ENCODE results near the gene MTLN. TPM values are rescaled to one million over a fixed set of nuclear protein-coding genes. Genes with fewer than 3 reads are reported as not detected.
A peak's percentile ranks its signal among the peaks of the same experiment; 100 is the strongest.

The MTLN gene
- total and polyA plus RNA-seq, 7 experiments from 2014 or later = 20.1 to 146 (median 37.1) TPM

- no peaks in the 10 kb centered on the region for H3K4me1 ChIP-seq (ENCODE audit: control insufficient read depth in 2 of 2, insufficient read depth in 2 of 2, low read length in 2 of 2)
- Mint-ChIP-seq H3K9me3 (peaks cover 0 to 2% (median 0%) of the 10 kb centered on the region in 11 donors), H3K27ac (no peak overlapping the region), H3K27me3 (peaks cover 0 to 18% (median 10%) of the 10 kb centered on the region in 5 donors), H3K4me3 (no peak overlapping the region), H3K36me3 (peaks cover 0 to 4% (median 0%) of the 10 kb centered on the region in 5 donors), H3K4me1 (peaks cover 0 to 6% (median 4%) of the 10 kb centered on the region in 7 donors)
- intact Hi-C loops (cut with micrococcal nuclease) = no loop called here
- ChIA-PET POLR2A (no interaction called here), CTCF (no interaction called here)
- ATAC-seq = no peak
- no peak for DNase-seq
- H3K9me3 ChIP-seq (ENCODE audit: control insufficient read depth in 2 of 3, low read length in 3 of 3) = no peaks in the 10 kb centered on the region
- no peak overlapping the region for H3K27ac ChIP-seq (ENCODE audit: low read depth, low read length)
- peaks cover 0 to 2% of the 10 kb centered on the region in 2 donors for H3K27me3 ChIP-seq (ENCODE audit: control insufficient read depth in 2 of 2, insufficient read depth in 2 of 2, low read length in 2 of 2)
- H3K4me3 ChIP-seq (ENCODE audit: low read length) = no peak overlapping the region
- no peaks in the 10 kb centered on the region for H3K36me3 ChIP-seq (ENCODE audit: control insufficient read depth in 2 of 3, insufficient read depth in 3 of 3, low read length in 3 of 3)
Observed at GRCh38 chr2:110173523-110173922, 38.8 kb downstream of the MTLN start.

DNA sequence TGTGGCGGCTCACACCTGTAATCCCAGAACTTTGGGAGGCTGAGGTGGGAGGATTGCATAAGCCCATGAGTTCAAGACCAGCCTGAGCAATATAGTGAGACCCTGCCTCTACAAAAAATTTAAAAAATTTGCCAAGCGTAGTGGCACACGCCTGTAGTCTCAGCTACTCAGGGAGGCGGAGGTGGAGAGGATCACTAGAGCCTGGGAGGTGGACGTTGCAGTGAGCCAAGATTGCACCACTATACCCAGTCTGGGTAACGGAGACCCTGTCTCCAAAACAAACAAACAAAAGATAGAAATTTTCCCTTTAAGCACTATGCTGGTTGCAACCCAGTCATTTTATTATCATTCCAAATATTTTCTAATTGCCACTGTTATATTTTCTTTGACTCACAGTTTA, 39.8 kb downstream of the MTLN start:
- DNase-seq (no peak), ATAC-seq (no peak)
- peaks cover 0 to 6% (median 4%) of the 10 kb centered on the region in 7 donors for H3K4me1 Mint-ChIP-seq
- intact Hi-C loops (cut with micrococcal nuclease) = no loop called here
- Histone ChIP-seq H3K4me1 (ENCODE audit: control insufficient read depth in 2 of 2, insufficient read depth in 2 of 2, low read length in 2 of 2) (no peaks in the 10 kb centered on the region), H3K27ac (ENCODE audit: low read depth, low read length) (no peak overlapping the region), H3K4me3 (ENCODE audit: low read length) (no peak overlapping the region), H3K9me3 (ENCODE audit: control insufficient read depth in 2 of 3, low read length in 3 of 3) (no peaks in the 10 kb centered on the region), H3K36me3 (ENCODE audit: control insufficient read depth in 2 of 3, insufficient read depth in 3 of 3, low read length in 3 of 3) (no peaks in the 10 kb centered on the region), H3K27me3 (ENCODE audit: control insufficient read depth in 2 of 2, insufficient read depth in 2 of 2, low read length in 2 of 2) (peaks cover 0 to 2% of the 10 kb centered on the region in 2 donors)
- H3K27ac Mint-ChIP-seq = no peak overlapping the region
- no peak overlapping the region for H3K4me3 Mint-ChIP-seq
- H3K36me3 Mint-ChIP-seq = no peaks in the 10 kb centered on the region
- CTCF ChIA-PET = no interaction called here
- H3K9me3 Mint-ChIP-seq = peaks cover 0 to 2% (median 0%) of the 10 kb centered on the region in 11 donors
- POLR2A ChIA-PET = no interaction called here
- peaks cover 0 to 20% (median 6%) of the 10 kb centered on the region in 5 donors for H3K27me3 Mint-ChIP-seq

GRCh38 chr2:110170102-110170501, 42.2 kb downstream of the MTLN start:
- POLR2A ChIA-PET = no interaction called here
- H3K9me3 ChIP-seq (ENCODE audit: control insufficient read depth in 2 of 3, low read length in 3 of 3) = no peaks in the 10 kb centered on the region
- Mint-ChIP-seq H3K27me3 (peaks cover 0 to 18% (median 3%) of the 10 kb centered on the region in 5 donors), H3K4me3 (peak overlapping the region in 4 of 10 donors; percentile 26 to 51 (median 39)), H3K4me1 (peaks cover 0 to 6% (median 4%) of the 10 kb centered on the region in 7 donors), H3K36me3 (no peaks in the 10 kb centered on the region), H3K9me3 (no peaks in the 10 kb centered on the region), H3K27ac (no peak overlapping the region)
- H3K27ac ChIP-seq (ENCODE audit: low read depth, low read length) = no peak overlapping the region
- intact Hi-C loops (cut with micrococcal nuclease) = no loop called here
- H3K36me3 ChIP-seq (ENCODE audit: control insufficient read depth in 2 of 3, insufficient read depth in 3 of 3, low read length in 3 of 3) = no peaks in the 10 kb centered on the region
- peaks cover 0 to 2% of the 10 kb centered on the region in 2 donors for H3K27me3 ChIP-seq (ENCODE audit: control insufficient read depth in 2 of 2, insufficient read depth in 2 of 2, low read length in 2 of 2)
- CTCF ChIA-PET = interaction anchor here (0.5 kb wide), 1 partner anchor 1180 kb away, joined by 4 read pairs; no protein-coding TSS in a partner anchor
- DNase-seq (no peak), ATAC-seq (no peak)
- no peaks in the 10 kb centered on the region for H3K4me1 ChIP-seq (ENCODE audit: control insufficient read depth in 2 of 2, insufficient read depth in 2 of 2, low read length in 2 of 2)
- no peak overlapping the region for H3K4me3 ChIP-seq (ENCODE audit: low read length)

DNA sequence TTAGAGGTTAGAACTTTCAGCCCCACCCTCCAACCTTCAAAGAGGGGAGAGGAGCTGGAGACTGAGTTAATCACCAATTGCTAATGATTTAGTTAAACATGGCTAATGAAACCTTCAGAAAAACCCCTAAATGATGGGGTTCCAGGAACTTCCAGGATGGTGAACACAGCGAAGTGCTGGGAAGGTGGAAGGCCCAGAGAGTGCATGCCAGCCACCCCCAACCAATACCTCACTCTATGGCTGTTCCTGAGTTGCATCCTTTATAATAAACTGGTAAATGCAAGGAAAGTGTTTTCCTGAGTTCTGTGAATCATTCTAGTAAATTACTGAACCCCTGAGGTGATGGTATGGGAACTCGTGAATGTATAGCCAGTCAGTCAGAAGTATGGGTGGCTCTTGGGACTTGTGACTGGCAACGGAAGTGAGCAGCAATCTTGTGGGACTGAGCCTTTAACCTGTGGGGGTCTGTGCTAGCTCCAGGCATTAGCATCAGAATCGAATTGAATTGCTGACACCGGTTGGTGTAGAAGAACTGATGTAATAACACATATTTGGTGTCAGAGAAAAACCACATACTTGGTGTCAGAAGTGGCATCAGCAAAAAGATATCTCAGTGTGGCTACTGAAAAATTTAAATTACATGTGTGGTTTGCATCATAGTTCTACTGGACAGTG, 44.9 kb downstream of the MTLN start:
- H3K27me3 ChIP-seq (ENCODE audit: control insufficient read depth in 2 of 2, insufficient read depth in 2 of 2, low read length in 2 of 2) = no peaks in the 10 kb centered on the region
- no peak overlapping the region for H3K27ac ChIP-seq (ENCODE audit: low read depth, low read length)
- Mint-ChIP-seq H3K4me1 (peaks cover 0 to 6% (median 4%) of the 10 kb centered on the region in 7 donors), H3K9me3 (no peaks in the 10 kb centered on the region), H3K27ac (no peak overlapping the region), H3K36me3 (no peaks in the 10 kb centered on the region), H3K27me3 (peaks cover 0 to 21% (median 15%) of the 10 kb centered on the region in 5 donors), H3K4me3 (no peak overlapping the region)
- intact Hi-C loops (cut with micrococcal nuclease) = no loop called here
- ATAC-seq = no peak
- CTCF ChIA-PET = no interaction called here
- DNase-seq = no peak
- no peak overlapping the region for H3K4me3 ChIP-seq (ENCODE audit: low read length)
- POLR2A ChIA-PET = no interaction called here
- no peaks in the 10 kb centered on the region for H3K9me3 ChIP-seq (ENCODE audit: control insufficient read depth in 2 of 3, low read length in 3 of 3)
- H3K4me1 ChIP-seq (ENCODE audit: control insufficient read depth in 2 of 2, insufficient read depth in 2 of 2, low read length in 2 of 2) = no peaks in the 10 kb centered on the region
- H3K36me3 ChIP-seq (ENCODE audit: control insufficient read depth in 2 of 3, insufficient read depth in 3 of 3, low read length in 3 of 3) = no peaks in the 10 kb centered on the region

DNA sequence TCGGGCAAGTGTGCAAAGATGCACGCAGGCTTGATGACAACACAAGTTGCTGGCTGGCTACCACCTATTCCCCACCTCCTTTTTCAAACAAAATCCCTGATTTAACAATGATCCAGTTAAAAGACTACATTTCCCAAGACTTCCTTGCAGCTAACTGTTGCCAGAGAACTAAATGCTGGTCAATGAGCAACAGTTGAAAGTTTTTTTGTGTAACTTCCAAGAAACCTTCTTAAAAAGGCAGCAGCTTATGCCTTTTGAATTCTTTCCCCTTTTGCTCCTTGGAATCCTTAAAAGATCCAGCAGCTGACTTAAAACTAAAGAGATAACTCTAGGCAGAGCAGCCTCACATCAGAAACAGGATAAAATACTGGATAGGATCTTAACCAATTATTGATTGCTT, 46.1 kb downstream of the MTLN start:
- ChIA-PET POLR2A (no interaction called here), CTCF (no interaction called here)
- Histone ChIP-seq H3K4me1 (ENCODE audit: control insufficient read depth in 2 of 2, insufficient read depth in 2 of 2, low read length in 2 of 2) (no peaks in the 10 kb centered on the region), H3K36me3 (ENCODE audit: control insufficient read depth in 2 of 3, insufficient read depth in 3 of 3, low read length in 3 of 3) (no peaks in the 10 kb centered on the region), H3K9me3 (ENCODE audit: control insufficient read depth in 2 of 3, low read length in 3 of 3) (no peaks in the 10 kb centered on the region), H3K27ac (ENCODE audit: low read depth, low read length) (no peak overlapping the region), H3K27me3 (ENCODE audit: control insufficient read depth in 2 of 2, insufficient read depth in 2 of 2, low read length in 2 of 2) (no peaks in the 10 kb centered on the region), H3K4me3 (ENCODE audit: low read length) (no peak overlapping the region)
- H3K4me3 Mint-ChIP-seq = no peak overlapping the region
- peaks cover 0 to 6% (median 4%) of the 10 kb centered on the region in 7 donors for H3K4me1 Mint-ChIP-seq
- peaks cover 0 to 1% (median 0%) of the 10 kb centered on the region in 11 donors for H3K9me3 Mint-ChIP-seq
- peaks cover 0 to 23% (median 15%) of the 10 kb centered on the region in 5 donors for H3K27me3 Mint-ChIP-seq
- H3K36me3 Mint-ChIP-seq = no peaks in the 10 kb centered on the region
- H3K27ac Mint-ChIP-seq = no peak overlapping the region
- no peak for ATAC-seq
- DNase-seq = no peak
- intact Hi-C loops (cut with micrococcal nuclease) = no loop called here

Other genes with a start within 250 kb of the MTLN start
- gene MALL, start 96.7 kb downstream of the MTLN start, total RNA-seq = under 1 TPM in 1 of 5 experiments, not detected in 4; 0.46 TPM
- gene MALL, start 96.7 kb downstream of the MTLN start, polyA plus RNA-seq = not detected
- gene NPHP1, start 7.5 kb downstream of the MTLN start, total RNA-seq = under 1 TPM in 4 of 5 experiments, not detected in 1; 0.11 to 0.64 (median 0.46) TPM
- under 1 TPM; 0.45 to 0.54 TPM for gene NPHP1, start 7.5 kb downstream of the MTLN start, polyA plus RNA-seq

All from naive thymus-derived CD4-positive, alpha-beta T cell (primary cell).